Neural progenitor cell (in vitro differentiated cells): ENCODE measurements around the gene KIAA0753. TPM values are rescaled to one million over a fixed set of nuclear protein-coding genes. Genes with fewer than 3 reads are reported as not detected.
A peak's percentile ranks its signal among the peaks of the same experiment; 100 is the strongest.

ENCODE experiments used
- DNase-seq: peaks from one replicate; pipeline ENCODE4 v3.0.0-alpha.2; 2016; ENCODE audit warnings: low spot score
- H2AFZ ChIP-seq: fragments of 200-600 bp; sonication (generic); replicated peaks from 2 replicates; pipeline ENCODE4 v1.6.1; 2016; ENCODE audit warnings: antibody characterized with exemption
- H3F3A ChIP-seq: fragments of 200-600 bp; sonication (generic); 2 replicates; pipeline ENCODE4 v1.6.1; 2016; ENCODE audit warnings: antibody characterized with exemption, low read depth
- H3K27ac ChIP-seq: fragments of 200-600 bp; sonication (generic); 2 replicates; pipeline ENCODE4 v1.5.1; 2016; ENCODE audit warnings: mild to moderate bottlenecking
- H3K27me3 ChIP-seq: fragments of 200-600 bp; sonication (generic); 2 replicates; pipeline ENCODE4 v1.6.1; 2016; ENCODE audit warnings: mild to moderate bottlenecking, moderate library complexity
- H3K36me3 ChIP-seq: fragments of 200-600 bp; sonication (generic); 2 replicates; pipeline ENCODE4 v1.5.1; 2016
- H3K4me1 ChIP-seq: fragments of 200-600 bp; sonication (generic); 2 replicates; pipeline ENCODE4 v1.6.1; 2016; ENCODE audit warnings: mixed run types
- H3K4me2 ChIP-seq: fragments of 200-600 bp; sonication (generic); 2 replicates; pipeline ENCODE4 v1.6.1; 2016
- H3K4me3 ChIP-seq: fragments of 200-600 bp; sonication (generic); 2 replicates; pipeline ENCODE4 v1.5.1; 2016
- H3K79me2 ChIP-seq: fragments of 200-600 bp; sonication (generic); 2 replicates; pipeline ENCODE4 v1.6.1; 2016; ENCODE audit warnings: low read depth
- H3K9ac ChIP-seq: fragments of 200-600 bp; sonication (generic); 2 replicates; pipeline ENCODE4 v1.6.1; 2016
- H3K9me3 ChIP-seq: fragments of 200-600 bp; sonication (generic); 2 replicates; pipeline ENCODE4 v1.5.1; 2016; ENCODE audit warnings: low read depth
- H4K20me1 ChIP-seq: fragments of 200-600 bp; sonication (generic); 2 replicates; pipeline ENCODE4 v1.6.1; 2016; ENCODE audit warnings: low read depth
- H3K27ac Mint-ChIP-seq: 3 replicates; pipeline ENCODE4 v1.8.0; 2021; ENCODE audit warnings: mixed read lengths
- H3K27me3 Mint-ChIP-seq: 2 replicates; pipeline ENCODE4 v1.8.0; 2022; ENCODE audit warnings: low read depth, mild to moderate bottlenecking, inconsistent platforms, moderate library complexity, mixed read lengths; ENCODE audit not compliant: insufficient read depth
- H3K36me3 Mint-ChIP-seq: 3 replicates; pipeline ENCODE4 v1.8.0; 2021; ENCODE audit warnings: mixed read lengths
- H3K4me1 Mint-ChIP-seq: 3 replicates; pipeline ENCODE4 v1.8.0; 2021; ENCODE audit warnings: mixed read lengths
- H3K4me3 Mint-ChIP-seq: 3 replicates; pipeline ENCODE4 v1.8.0; 2021; ENCODE audit warnings: mild to moderate bottlenecking, moderate library complexity, mixed read lengths
- H3K9me3 Mint-ChIP-seq: 3 replicates; pipeline ENCODE4 v1.8.0; 2020; ENCODE audit warnings: mixed read lengths
- EZH2 ChIP-seq: fragments of 200-600 bp; sonication (generic); IDR thresholded peaks from 2 replicates; pipeline ENCODE4 v1.6.1; 2017; ENCODE audit warnings: antibody characterized with exemption, mild to moderate bottlenecking, moderate library complexity
- EZH2phosphoT487 ChIP-seq: fragments of 200-600 bp; sonication (generic); IDR thresholded peaks from 2 replicates; pipeline ENCODE4 v1.6.1; 2017; ENCODE audit warnings: antibody characterized with exemption
- total RNA-seq: library from RNA; depleted of rRNA; stranded (reverse); fragments of >200 nt; gene quantifications from 2 replicates; pipeline ENCODE4 v1.2.3, GENCODE V29; 2015; ENCODE audit warnings: low replicate concordance
- TF ChIP-seq, protein P1 (sequence below): fragments of 200-600 bp; sonication (generic); IDR thresholded peaks from 2 replicates; pipeline ENCODE4 v1.5.1; 2017; ENCODE audit warnings: antibody characterized with exemption, mild to moderate bottlenecking

KIAA0753 gene
- total RNA-seq, 1 donor from 2014 or later, result 24.1 TPM

DNA sequence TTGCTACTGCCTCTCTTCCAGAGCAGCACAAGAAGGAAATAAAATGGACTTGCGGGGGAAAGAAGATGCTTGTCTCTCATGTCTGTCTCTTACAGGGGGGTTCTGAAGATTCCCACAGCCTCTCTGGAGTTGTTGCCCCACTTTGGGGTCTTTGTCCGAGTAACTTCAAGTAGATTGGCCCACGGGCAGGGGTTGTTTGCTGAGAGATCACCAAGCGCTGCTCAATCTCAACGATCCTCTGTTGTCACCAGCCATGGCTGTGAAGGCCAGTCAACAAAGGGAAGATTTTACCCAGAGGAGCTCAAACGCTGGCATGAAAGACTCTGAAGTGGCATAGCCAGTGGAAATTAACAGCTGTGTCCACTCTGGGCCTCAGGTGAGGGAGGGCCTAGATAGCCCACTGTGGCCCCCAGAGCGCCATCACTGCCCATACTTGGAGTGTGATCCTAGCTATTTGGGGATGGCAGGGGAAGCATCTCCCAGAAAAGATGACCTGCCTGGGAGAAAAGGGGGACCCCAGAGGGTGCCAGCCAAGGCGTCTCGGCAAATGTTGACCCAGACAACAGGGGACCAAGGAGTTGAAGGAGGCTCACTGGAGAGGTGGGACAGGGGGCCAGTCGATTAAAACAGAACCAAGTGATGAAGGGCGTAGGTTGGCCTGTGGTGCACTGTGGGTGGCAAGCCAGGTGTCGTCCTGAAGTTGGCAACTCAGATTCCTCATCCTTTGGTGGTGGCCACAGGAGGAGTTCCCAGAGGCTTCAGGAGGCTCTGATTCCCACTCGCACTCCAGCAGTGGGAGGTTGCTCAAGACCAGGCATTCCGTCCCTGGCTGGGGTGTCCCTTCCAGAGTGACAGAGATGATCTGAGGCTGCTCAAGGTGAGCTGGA is 44.6 kb upstream of the KIAA0753 start:
- peaks cover 12% of the 10 kb centered on the region for H3K27me3 Mint-ChIP-seq
- Histone ChIP-seq H3K36me3 (no peaks in the 10 kb centered on the region), H4K20me1 (no peaks in the 10 kb centered on the region), H3K27me3 (no peaks in the 10 kb centered on the region), H2AFZ (no peak overlapping the region), H3K4me1 (no peaks in the 10 kb centered on the region), H3F3A (no peaks in the 10 kb centered on the region), H3K79me2 (no peaks in the 10 kb centered on the region), H3K9me3 (no peaks in the 10 kb centered on the region), H3K9ac (no peak overlapping the region), H3K27ac (no peak overlapping the region), H3K4me3 (no peak overlapping the region), H3K4me2 (no peak overlapping the region)
- no peak for DNase-seq
- H3K27ac Mint-ChIP-seq, result no peak overlapping the region
- no peaks in the 10 kb centered on the region for H3K36me3 Mint-ChIP-seq
- TF ChIP-seq EZH2phosphoT487 (no peak), EZH2 (no peak)
- TF ChIP-seq, protein P1, sequence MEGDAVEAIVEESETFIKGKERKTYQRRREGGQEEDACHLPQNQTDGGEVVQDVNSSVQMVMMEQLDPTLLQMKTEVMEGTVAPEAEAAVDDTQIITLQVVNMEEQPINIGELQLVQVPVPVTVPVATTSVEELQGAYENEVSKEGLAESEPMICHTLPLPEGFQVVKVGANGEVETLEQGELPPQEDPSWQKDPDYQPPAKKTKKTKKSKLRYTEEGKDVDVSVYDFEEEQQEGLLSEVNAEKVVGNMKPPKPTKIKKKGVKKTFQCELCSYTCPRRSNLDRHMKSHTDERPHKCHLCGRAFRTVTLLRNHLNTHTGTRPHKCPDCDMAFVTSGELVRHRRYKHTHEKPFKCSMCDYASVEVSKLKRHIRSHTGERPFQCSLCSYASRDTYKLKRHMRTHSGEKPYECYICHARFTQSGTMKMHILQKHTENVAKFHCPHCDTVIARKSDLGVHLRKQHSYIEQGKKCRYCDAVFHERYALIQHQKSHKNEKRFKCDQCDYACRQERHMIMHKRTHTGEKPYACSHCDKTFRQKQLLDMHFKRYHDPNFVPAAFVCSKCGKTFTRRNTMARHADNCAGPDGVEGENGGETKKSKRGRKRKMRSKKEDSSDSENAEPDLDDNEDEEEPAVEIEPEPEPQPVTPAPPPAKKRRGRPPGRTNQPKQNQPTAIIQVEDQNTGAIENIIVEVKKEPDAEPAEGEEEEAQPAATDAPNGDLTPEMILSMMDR, result no peak
- peaks cover 3% of the 10 kb centered on the region for H3K4me1 Mint-ChIP-seq
- H3K9me3 Mint-ChIP-seq, result no peaks in the 10 kb centered on the region
- H3K4me3 Mint-ChIP-seq, result no peak overlapping the region

GRCh38 chr17:6684460-6684783 is 43.9 kb upstream of the KIAA0753 start:
- no peaks in the 10 kb centered on the region for H4K20me1 ChIP-seq
- no peak overlapping the region for H2AFZ ChIP-seq
- H3F3A ChIP-seq, result no peaks in the 10 kb centered on the region
- no peak for DNase-seq
- no peaks in the 10 kb centered on the region for H3K9me3 Mint-ChIP-seq
- no peak overlapping the region for H3K4me2 ChIP-seq
- no peaks in the 10 kb centered on the region for H3K27me3 ChIP-seq
- H3K4me1 Mint-ChIP-seq, result peaks cover 3% of the 10 kb centered on the region
- H3K79me2 ChIP-seq, result no peaks in the 10 kb centered on the region
- H3K36me3 Mint-ChIP-seq, result no peaks in the 10 kb centered on the region
- no peak overlapping the region for H3K4me3 ChIP-seq
- no peak overlapping the region for H3K4me3 Mint-ChIP-seq
- H3K27me3 Mint-ChIP-seq, result peaks cover 11% of the 10 kb centered on the region
- no peak overlapping the region for H3K27ac ChIP-seq
- no peaks in the 10 kb centered on the region for H3K4me1 ChIP-seq
- peak overlapping the region; percentile 7 for H3K27ac Mint-ChIP-seq
- no peaks in the 10 kb centered on the region for H3K9me3 ChIP-seq
- H3K36me3 ChIP-seq, result no peaks in the 10 kb centered on the region
- no peak overlapping the region for H3K9ac ChIP-seq
- no peak for TF ChIP-seq EZH2phosphoT487
- TF ChIP-seq, protein P1, result no peak
- no peak for TF ChIP-seq EZH2

GRCh38 chr17:6683730-6684459 is 43.4 kb upstream of the KIAA0753 start:
- Histone ChIP-seq H3K27ac (no peak overlapping the region), H3K4me2 (no peak overlapping the region), H4K20me1 (no peaks in the 10 kb centered on the region), H3K36me3 (no peaks in the 10 kb centered on the region), H3F3A (no peaks in the 10 kb centered on the region), H3K4me1 (no peaks in the 10 kb centered on the region), H3K27me3 (no peaks in the 10 kb centered on the region), H2AFZ (no peak overlapping the region), H3K9ac (no peak overlapping the region), H3K4me3 (no peak overlapping the region), H3K79me2 (no peaks in the 10 kb centered on the region), H3K9me3 (no peaks in the 10 kb centered on the region)
- no peak for TF ChIP-seq EZH2phosphoT487
- TF ChIP-seq EZH2, result no peak
- TF ChIP-seq, protein P1, result no peak
- DNase-seq, result no peak
- peaks cover 9% of the 10 kb centered on the region for H3K27me3 Mint-ChIP-seq
- H3K36me3 Mint-ChIP-seq, result no peaks in the 10 kb centered on the region
- no peak overlapping the region for H3K4me3 Mint-ChIP-seq
- no peaks in the 10 kb centered on the region for H3K9me3 Mint-ChIP-seq
- peaks cover 3% of the 10 kb centered on the region for H3K4me1 Mint-ChIP-seq
- peak overlapping the region; percentile 7 for H3K27ac Mint-ChIP-seq
